HL-60/S4 treated with retinoic acid at 250 ng/mL for 4 days and 3 days (cell line): ENCODE results near the gene MAP1S.
"Not testable (repeated sequence)": the region's sequence is repeated elsewhere in the genome, so short reads cannot be mapped to it uniquely, and the experiment has no call there.

Experiments
- in situ Hi-C: fragments of 300-500 bp; cut with MboI; formaldehyde crosslinking; loops from 2 replicates; pipeline ENCODE4 v1.7.0; 2022; ENCODE audit warnings: low sequenced_read_pairs

MAP1S gene

GRCh38 chr19:17755977-17756670 lies 36.8 kb downstream of the MAP1S start:
- in situ Hi-C loops, result loop anchor here (5.0 kb wide), 1 partner anchor 34 kb away; no protein-coding TSS in a partner anchor

GRCh38 chr19:17757125-17757524 lies 37.8 kb downstream of the MAP1S start:
- in situ Hi-C loops, result loop anchor here (5.0 kb wide), 1 partner anchor 35 kb away; no protein-coding TSS in a partner anchor

DNA sequence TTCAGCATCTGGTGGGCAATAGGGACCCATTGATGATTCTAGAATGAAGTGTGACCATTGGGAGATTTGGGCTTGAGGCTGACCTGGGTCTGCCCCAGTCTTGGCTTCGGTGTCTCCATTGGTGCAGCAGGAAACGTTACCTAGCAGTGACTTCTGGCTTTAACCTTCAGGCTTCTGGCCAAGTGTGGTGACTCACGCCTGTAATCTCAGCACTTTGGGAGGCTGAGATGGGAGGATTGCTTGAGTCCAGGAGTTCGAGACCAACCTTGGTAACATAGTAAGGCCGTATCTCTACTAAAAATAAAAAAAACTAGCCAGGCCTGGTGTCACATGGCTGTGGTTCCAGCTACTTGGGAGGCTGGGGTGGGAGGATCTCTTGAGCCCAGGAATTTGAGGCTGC lies 39.2 kb downstream of the MAP1S start:
- in situ Hi-C loops, result loop anchor here (5.0 kb wide), 1 partner anchor 36 kb away; no protein-coding TSS in a partner anchor

GRCh38 chr19:17761148-17761547 lies 41.9 kb downstream of the MAP1S start:
- in situ Hi-C loops, result no loop called here

- in situ Hi-C loops, result no loop called here
Measured at GRCh38 chr19:17762505-17763229, 43.4 kb downstream of the MAP1S start.

- in situ Hi-C loops, result no loop called here
Measured at GRCh38 chr19:17764348-17764747, 45.1 kb downstream of the MAP1S start.

GRCh38 chr19:17765069-17765618 lies 45.9 kb downstream of the MAP1S start:
- in situ Hi-C loops, result no loop called here

- in situ Hi-C loops, result no loop called here
Measured at GRCh38 chr19:17766543-17767131, 47.4 kb downstream of the MAP1S start.

- in situ Hi-C loops, result no loop called here
Measured at GRCh38 chr19:17767559-17767958, 48.3 kb downstream of the MAP1S start.

- in situ Hi-C loops, result no loop called here
Measured at GRCh38 chr19:17770613-17771012, 51.3 kb downstream of the MAP1S start.

GRCh38 chr19:17772172-17772571 lies 52.9 kb downstream of the MAP1S start:
- in situ Hi-C loops, result no loop called here

- in situ Hi-C loops, result no loop called here
Measured at GRCh38 chr19:17775245-17775927, 56.1 kb downstream of the MAP1S start.

DNA sequence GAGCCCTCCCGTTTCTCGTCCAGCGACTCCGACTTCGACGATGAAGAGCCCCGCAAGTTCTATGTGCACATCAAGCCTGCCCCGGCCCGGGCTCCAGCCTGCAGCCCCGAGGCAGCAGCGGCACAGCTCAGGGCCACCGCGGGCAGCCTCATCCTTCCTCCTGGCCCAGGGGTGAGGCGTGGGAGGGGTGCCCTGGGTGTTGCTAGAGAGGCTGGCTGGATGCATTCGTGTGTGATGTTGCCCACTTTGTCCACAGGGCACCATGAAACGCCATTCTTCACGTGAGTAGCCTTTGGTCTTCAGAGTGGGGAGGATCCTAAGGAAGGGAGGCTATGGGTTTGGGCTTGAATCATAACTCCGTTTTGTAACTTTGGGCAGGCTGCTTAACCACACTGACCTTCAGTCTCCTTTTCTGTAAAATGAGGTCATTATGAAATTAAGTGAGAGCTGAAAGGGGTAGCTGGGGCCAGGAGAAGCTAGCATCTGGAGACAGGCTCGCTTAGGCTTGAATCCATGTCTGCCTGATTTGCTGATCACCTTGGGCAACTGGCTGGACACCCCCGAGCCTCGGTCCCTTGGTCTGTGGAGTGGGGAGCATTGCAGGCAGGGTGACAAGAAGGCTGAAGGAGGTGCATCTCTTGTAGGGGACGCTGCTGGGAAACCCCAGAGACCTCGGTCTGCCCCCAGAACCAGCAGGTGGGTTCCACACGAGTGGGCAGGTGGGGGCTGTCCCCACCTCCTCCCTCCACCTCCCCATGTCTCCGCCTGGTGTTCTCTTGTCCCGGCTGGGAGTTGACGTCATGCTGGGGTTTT lies 56.9 kb downstream of the MAP1S start:
- in situ Hi-C loops, result no loop called here

- in situ Hi-C loops, result not testable (repeated sequence)
Measured at GRCh38 chr19:17777840-17778239, 58.6 kb downstream of the MAP1S start.

- in situ Hi-C loops, result no loop called here
Measured at GRCh38 chr19:17778251-17778967, 59.1 kb downstream of the MAP1S start.

DNA sequence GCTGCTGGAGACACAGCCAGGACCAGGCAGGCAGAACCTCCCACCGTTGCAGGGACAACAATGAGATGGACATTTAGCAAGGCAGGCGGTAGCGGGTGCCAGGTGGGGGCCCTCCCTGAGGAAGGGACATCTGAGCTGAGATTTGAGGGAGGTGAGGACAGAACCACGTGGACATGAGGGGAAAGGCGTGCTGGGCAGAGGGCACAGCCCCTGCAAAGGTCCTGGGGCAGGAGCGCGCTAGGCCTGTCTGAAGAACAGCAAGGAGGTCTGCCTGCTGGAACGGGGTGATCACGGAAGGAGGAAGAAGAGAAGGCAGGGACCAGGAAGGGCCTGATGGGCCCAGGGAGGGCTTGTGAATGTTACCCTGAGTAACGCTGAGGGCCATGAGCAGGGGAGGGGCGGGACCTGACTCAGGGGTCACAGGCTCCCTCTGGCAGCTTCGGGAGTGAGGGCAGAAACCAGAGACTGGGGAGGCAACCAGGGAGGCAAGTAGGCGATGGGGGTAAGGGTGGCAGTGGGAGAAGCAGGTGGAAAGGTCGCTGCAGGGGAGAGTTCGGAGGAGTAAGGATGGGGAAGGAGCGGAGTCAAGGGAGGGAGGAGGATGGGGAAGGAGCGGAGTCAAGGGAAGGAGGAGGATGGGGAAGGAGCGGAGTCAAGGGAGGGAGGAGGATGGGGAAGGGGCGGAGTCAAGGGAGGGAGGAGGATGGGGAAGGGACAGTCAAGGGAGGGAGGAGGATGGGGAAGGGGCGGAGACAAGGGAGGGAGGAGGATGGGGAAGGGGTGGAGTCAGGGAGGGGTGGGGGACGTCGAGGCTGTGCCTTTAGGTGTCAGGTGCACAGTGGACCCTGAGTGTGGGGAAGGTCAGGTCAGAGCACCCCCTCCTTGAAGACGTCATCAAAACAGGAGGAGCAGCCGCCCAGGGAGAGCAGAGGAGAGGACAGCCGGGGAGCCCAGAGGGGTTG lies 60.0 kb downstream of the MAP1S start:
- in situ Hi-C loops, result no loop called here

DNA sequence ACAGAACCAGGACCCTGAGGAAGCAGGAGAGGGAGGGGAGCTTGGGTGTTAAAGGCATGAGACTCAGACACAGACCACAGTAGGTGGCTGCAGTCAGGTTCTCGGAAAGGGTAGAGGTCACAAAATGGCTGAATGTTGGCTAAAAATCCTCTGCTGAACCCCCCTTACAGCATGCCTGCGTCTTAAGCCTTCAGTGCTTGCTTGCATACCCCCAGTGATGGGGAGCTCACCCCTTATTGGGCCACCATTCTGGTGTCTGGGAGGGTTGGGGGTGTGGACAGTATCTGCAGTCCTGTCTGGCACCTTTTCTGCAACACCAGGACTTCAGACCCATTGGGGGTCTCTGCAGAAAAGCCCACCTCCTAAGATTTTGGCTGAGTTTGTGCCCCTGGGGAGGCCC lies 61.5 kb downstream of the MAP1S start:
- in situ Hi-C loops, result no loop called here

DNA sequence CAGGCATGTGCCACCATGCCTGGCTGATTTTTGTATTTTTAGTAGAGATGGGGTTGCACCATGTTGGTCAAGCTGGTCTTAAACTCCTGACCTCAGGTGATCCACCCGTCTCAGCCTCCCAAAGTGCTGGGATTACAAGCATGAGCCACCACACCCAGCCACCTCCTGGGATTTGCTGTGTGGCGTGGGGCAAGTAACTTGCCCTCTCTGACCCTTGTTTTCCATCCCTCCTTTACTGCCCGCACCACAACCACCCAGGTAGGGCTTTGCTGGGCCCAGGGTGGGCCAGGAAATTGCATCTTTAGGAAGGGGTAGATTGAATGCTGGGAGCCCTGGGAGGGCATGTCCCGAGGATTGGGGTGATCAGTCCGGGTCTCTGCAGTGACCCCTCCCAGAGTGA lies 64.4 kb downstream of the MAP1S start:
- in situ Hi-C loops, result not testable (repeated sequence)
